SK-MEL-5 (cell line): ENCODE data around the gene EZR. TPM values are rescaled to one million over a fixed set of nuclear protein-coding genes. Genes with fewer than 3 reads are reported as not detected.
A peak's percentile ranks its signal among the peaks of the same experiment; 100 is the strongest.
"Not testable (repeated sequence)": the region's sequence is repeated elsewhere in the genome, so short reads cannot be mapped to it uniquely, and the experiment has no call there.

ENCODE experiments used
- DNase-seq: peaks from one replicate; pipeline ENCODE4 v3.0.0-alpha.2; 2016; ENCODE audit warnings: low read depth, low spot score
- in situ Hi-C: cut with HindIII; loops from 2 replicates; pipeline ENCODE4 v1.10.0; 2016; ENCODE audit warnings: low sequenced_read_pairs, high pct_unique_total_duplicates, low pct_unique_long_range_greater_than_20kb
- total RNA-seq: library from RNA; depleted of rRNA; stranded (reverse); fragments of >200 nt; shearing (Covaris generic); gene quantifications from 2 replicates; pipeline ENCODE4 v1.2.3, GENCODE V29; 2014

EZR gene
- total RNA-seq, 1 experiment from 2014 or later, result 69.4 TPM

GRCh38 chr6:158847786-158848185, 28.6 kb upstream of the EZR start:
- in situ Hi-C loops, result no loop called here

GRCh38 chr6:158847012-158847529, 27.9 kb upstream of the EZR start:
- in situ Hi-C loops, result no loop called here

More at GRCh38 chr6:158847786-158848185, 28.6 kb upstream of the EZR start:
- no peak for DNase-seq

GRCh38 chr6:158843751-158844683, 24.8 kb upstream of the EZR start:
- in situ Hi-C loops, result no loop called here
- DNase-seq, result no peak

More at GRCh38 chr6:158847012-158847529, 27.9 kb upstream of the EZR start:
- DNase-seq, result no peak

- in situ Hi-C loops, result no loop called here
- DNase-seq, result no peak
Measured at GRCh38 chr6:158841358-158841757, 22.2 kb upstream of the EZR start.

- no peak for DNase-seq
- in situ Hi-C loops, result no loop called here
Measured at GRCh38 chr6:158840465-158840864, 21.3 kb upstream of the EZR start.

GRCh38 chr6:158839796-158840195, 20.6 kb upstream of the EZR start:
- no peak for DNase-seq
- in situ Hi-C loops, result no loop called here

GRCh38 chr6:158838790-158839189, 19.6 kb upstream of the EZR start:
- DNase-seq, result not testable (repeated sequence)

GRCh38 chr6:158837684-158838625, 18.8 kb upstream of the EZR start:
- in situ Hi-C loops, result no loop called here
- DNase-seq, result peak; percentile 51

More at GRCh38 chr6:158838790-158839189, 19.6 kb upstream of the EZR start:
- in situ Hi-C loops, result not testable (repeated sequence)

- in situ Hi-C loops, result no loop called here
Measured at GRCh38 chr6:158836625-158837311, 17.6 kb upstream of the EZR start.

GRCh38 chr6:158835616-158836221, 16.6 kb upstream of the EZR start:
- in situ Hi-C loops, result no loop called here
- DNase-seq, result no peak

More at GRCh38 chr6:158836625-158837311, 17.6 kb upstream of the EZR start:
- no peak for DNase-seq

GRCh38 chr6:158834675-158835385, 15.7 kb upstream of the EZR start:
- no peak for DNase-seq

GRCh38 chr6:158832807-158833206, 13.6 kb upstream of the EZR start:
- DNase-seq, in situ Hi-C loops: not testable (repeated sequence)

More at GRCh38 chr6:158834675-158835385, 15.7 kb upstream of the EZR start:
- in situ Hi-C loops, result no loop called here

- in situ Hi-C loops, result no loop called here
- DNase-seq, result no peak
Measured at GRCh38 chr6:158832026-158832425, 12.9 kb upstream of the EZR start.

GRCh38 chr6:158831571-158831970, 12.4 kb upstream of the EZR start:
- in situ Hi-C loops, result no loop called here
- no peak for DNase-seq

- in situ Hi-C loops, result no loop called here
- no peak for DNase-seq
Measured at GRCh38 chr6:158830736-158831135, 11.6 kb upstream of the EZR start.

GRCh38 chr6:158828807-158829206, 9.6 kb upstream of the EZR start:
- DNase-seq, result no peak
- in situ Hi-C loops, result no loop called here
